Fibroblast of lung (primary cell): ENCODE results near the gene HRAS. TPM values are rescaled to one million over a fixed set of nuclear protein-coding genes. Genes with fewer than 3 reads are reported as not detected.

Source experiments
- DNase-seq, 2 donors: peaks; one replicate each; pipeline versions ENCODE4 v3.0.0 to v3.0.0-alpha.2; 2010; ENCODE audit warnings: low read depth in 2 of 2
- H2AFZ ChIP-seq: 2 replicates; pipeline ENCODE4 v1.5.1; 2012; ENCODE audit warnings: low read length, control low read depth, inconsistent platforms
- H3K27ac ChIP-seq: 2 replicates; pipeline ENCODE4 v1.5.1; 2011; ENCODE audit warnings: low read length, control low read depth; ENCODE audit not compliant: insufficient read depth
- H3K27me3 ChIP-seq: 2 replicates; pipeline ENCODE4 v1.5.1; 2011; ENCODE audit warnings: mild to moderate bottlenecking, low read length; ENCODE audit not compliant: control insufficient read depth, insufficient read depth
- H3K36me3 ChIP-seq: 2 replicates; pipeline ENCODE4 v1.5.1; 2011; ENCODE audit warnings: low read length; ENCODE audit not compliant: control insufficient read depth, insufficient read depth
- H3K4me1 ChIP-seq: 2 replicates; pipeline ENCODE4 v1.5.1; 2011; ENCODE audit warnings: low read length; ENCODE audit not compliant: control insufficient read depth, insufficient read depth; ENCODE audit errors: extremely low read depth
- H3K4me2 ChIP-seq: 2 replicates; pipeline ENCODE4 v1.5.1; 2011; ENCODE audit warnings: low read length, control low read depth; ENCODE audit not compliant: insufficient read depth; ENCODE audit errors: extremely low read depth
- H3K4me3 ChIP-seq, 4 experiments: fragments of 200-600 bp in 1 of 4; sonication (generic) in 1 of 4; replicated peaks in 1 of 4; 2 replicates each; pipeline ENCODE4 v1.5.1; 2011 to 2016; ENCODE audit warnings: low read length in 4 of 4, low read depth in 3 of 4, mild to moderate bottlenecking in 3 of 4, control low read depth in 2 of 4, inconsistent platforms in 1 of 4, mixed read lengths in 1 of 4; ENCODE audit not compliant: insufficient read depth in 1 of 4; ENCODE audit errors: control extremely low read depth in 1 of 4
- H3K79me2 ChIP-seq: 2 replicates; pipeline ENCODE4 v1.5.1; 2012; ENCODE audit warnings: mild to moderate bottlenecking, low read length, inconsistent platforms; ENCODE audit not compliant: control insufficient read depth, insufficient read depth
- H3K9ac ChIP-seq: 2 replicates; pipeline ENCODE4 v1.5.1; 2011; ENCODE audit warnings: mild to moderate bottlenecking, low read length, control low read depth; ENCODE audit not compliant: insufficient read depth
- H3K9me3 ChIP-seq: 2 replicates; pipeline ENCODE4 v1.5.1; 2012; ENCODE audit warnings: low read depth, low read length; ENCODE audit not compliant: control insufficient read depth, insufficient read depth
- H4K20me1 ChIP-seq: 2 replicates; pipeline ENCODE4 v1.5.1; 2011; ENCODE audit warnings: low read length; ENCODE audit not compliant: control insufficient read depth, insufficient read depth; ENCODE audit errors: extremely low read depth
- EZH2 ChIP-seq: IDR thresholded peaks from 2 replicates; pipeline ENCODE4 v1.5.1; 2012; ENCODE audit warnings: low read length, control low read depth, mild to moderate bottlenecking; ENCODE audit errors: missing control alignments
- polyA plus RNA-seq, 2 donors: library from polyadenylated mRNA; depleted of rRNA in 1 of 2; stranded (reverse) in 1 of 2; unstranded in 1 of 2; fragments of >200 nt; gene quantifications; 2 replicates each; pipeline ENCODE4 v1.2.1, GENCODE V29; 2011 to 2012; ENCODE audit warnings: missing spikeins in 1 of 2
- total RNA-seq: library from RNA; depleted of rRNA; stranded (reverse); fragments of >200 nt; gene quantifications from 2 replicates; pipeline ENCODE4 v1.2.1, GENCODE V29; 2014
- TF ChIP-seq, protein P1 (sequence below), 2 donors: IDR thresholded peaks in 1 of 2; conservative IDR thresholded peaks in 1 of 2; 1 replicate in 1 of 2; 2 replicates in 1 of 2; pipeline ENCODE4 v1.5.1; 2011 to 2012; ENCODE audit warnings: low read length in 2 of 2, control low read depth in 1 of 2, inconsistent platforms in 1 of 2, low read depth in 1 of 2, mild to moderate bottlenecking in 1 of 2

Gene HRAS
- total and polyA plus RNA-seq, 2 donors (not counting 1 experiment from before 2014, with no cell fraction given) = 51.7 to 58.5 TPM

DNA sequence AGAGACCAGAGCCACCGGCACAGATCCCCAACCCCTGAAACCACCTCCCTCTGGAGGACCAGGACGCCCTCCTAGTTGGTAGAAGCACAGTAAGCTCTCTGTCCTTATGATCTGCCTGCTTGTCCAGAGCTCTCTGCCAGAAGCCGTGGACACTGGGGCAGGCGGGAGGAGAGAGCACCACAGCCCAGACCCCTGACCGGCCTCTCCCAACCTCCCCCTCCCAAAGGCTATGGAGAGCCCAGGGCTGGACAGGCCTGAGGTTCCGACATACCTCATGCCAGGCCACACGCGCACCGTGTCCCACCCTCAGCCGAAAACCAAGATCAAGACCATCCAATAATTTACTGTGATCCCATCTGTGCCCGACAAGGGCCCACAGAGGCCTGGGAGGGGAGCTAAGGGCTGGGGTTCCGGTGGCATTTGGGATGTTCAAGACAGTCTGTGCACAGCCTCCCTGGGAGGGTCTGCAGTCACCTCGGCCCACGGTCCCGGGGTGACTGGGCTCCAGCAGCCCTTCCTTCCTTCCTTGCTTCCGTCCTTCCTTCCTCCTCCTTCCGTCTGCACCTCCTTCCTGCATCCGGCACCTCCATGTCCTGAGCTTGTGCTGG is 3.4 kb downstream of the HRAS start:
- Histone ChIP-seq H3K4me1 (no peaks in the 10 kb centered on the region), H3K79me2 (peaks cover 12% of the 10 kb centered on the region), H3K36me3 (peaks cover 15% of the 10 kb centered on the region), H3K4me2 (no peak overlapping the region), H3K27me3 (no peaks in the 10 kb centered on the region), H3K9me3 (no peaks in the 10 kb centered on the region), H3K9ac (no peak overlapping the region), H2AFZ (no peak overlapping the region), H3K27ac (no peak overlapping the region), H3K4me3 (no peak overlapping the region), H4K20me1 (no peaks in the 10 kb centered on the region)
- TF ChIP-seq, protein P1, sequence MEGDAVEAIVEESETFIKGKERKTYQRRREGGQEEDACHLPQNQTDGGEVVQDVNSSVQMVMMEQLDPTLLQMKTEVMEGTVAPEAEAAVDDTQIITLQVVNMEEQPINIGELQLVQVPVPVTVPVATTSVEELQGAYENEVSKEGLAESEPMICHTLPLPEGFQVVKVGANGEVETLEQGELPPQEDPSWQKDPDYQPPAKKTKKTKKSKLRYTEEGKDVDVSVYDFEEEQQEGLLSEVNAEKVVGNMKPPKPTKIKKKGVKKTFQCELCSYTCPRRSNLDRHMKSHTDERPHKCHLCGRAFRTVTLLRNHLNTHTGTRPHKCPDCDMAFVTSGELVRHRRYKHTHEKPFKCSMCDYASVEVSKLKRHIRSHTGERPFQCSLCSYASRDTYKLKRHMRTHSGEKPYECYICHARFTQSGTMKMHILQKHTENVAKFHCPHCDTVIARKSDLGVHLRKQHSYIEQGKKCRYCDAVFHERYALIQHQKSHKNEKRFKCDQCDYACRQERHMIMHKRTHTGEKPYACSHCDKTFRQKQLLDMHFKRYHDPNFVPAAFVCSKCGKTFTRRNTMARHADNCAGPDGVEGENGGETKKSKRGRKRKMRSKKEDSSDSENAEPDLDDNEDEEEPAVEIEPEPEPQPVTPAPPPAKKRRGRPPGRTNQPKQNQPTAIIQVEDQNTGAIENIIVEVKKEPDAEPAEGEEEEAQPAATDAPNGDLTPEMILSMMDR (conservative IDR thresholded peaks at IDR 0.05 in 1 of 2, IDR thresholded peaks at IDR 0.05 in 1 of 2; ENCODE audit: low read depth in 1 of 2, low read length in 2 of 2) = no peak
- no peak for TF ChIP-seq EZH2
- no peak for DNase-seq

- TF ChIP-seq EZH2 = no peak
- Histone ChIP-seq H3K79me2 (peaks cover 12% of the 10 kb centered on the region), H4K20me1 (no peaks in the 10 kb centered on the region), H3K4me2 (no peak overlapping the region), H3K27me3 (no peaks in the 10 kb centered on the region), H3K9me3 (no peaks in the 10 kb centered on the region), H3K4me3 (no peak overlapping the region), H3K4me1 (no peaks in the 10 kb centered on the region), H3K27ac (no peak overlapping the region), H3K9ac (no peak overlapping the region), H2AFZ (no peak overlapping the region), H3K36me3 (peaks cover 15% of the 10 kb centered on the region)
- no peak for DNase-seq
Measured at GRCh38 chr11:530960-531831, 4.2 kb downstream of the HRAS start.

- no peaks in the 10 kb centered on the region for H3K4me1 ChIP-seq
- no peak overlapping the region for H3K4me3 ChIP-seq
- H3K27ac ChIP-seq = no peak overlapping the region
- H3K4me2 ChIP-seq = no peak overlapping the region
- no peak overlapping the region for H2AFZ ChIP-seq
- no peaks in the 10 kb centered on the region for H3K9me3 ChIP-seq
- no peak for DNase-seq
- no peak for TF ChIP-seq EZH2
- TF ChIP-seq, protein P1 (conservative IDR thresholded peaks at IDR 0.05 in 1 of 2, IDR thresholded peaks at IDR 0.05 in 1 of 2; ENCODE audit: low read depth in 1 of 2, low read length in 2 of 2) = no peak
- H3K79me2 ChIP-seq = peaks cover 12% of the 10 kb centered on the region
- peaks cover 15% of the 10 kb centered on the region for H3K36me3 ChIP-seq
- no peaks in the 10 kb centered on the region for H3K27me3 ChIP-seq
- H3K9ac ChIP-seq = no peak overlapping the region
- H4K20me1 ChIP-seq = no peaks in the 10 kb centered on the region
Measured at GRCh38 chr11:529728-530411, 5.5 kb downstream of the HRAS start.
